Adrenal gland (tissue), 5 donors: ENCODE results near the gene HLF.

Experiments
- POLR2A ChIP-seq, 2 donors: fragments of 450-650 bp; IDR thresholded peaks; one replicate each; pipeline ENCODE4 v1.6.1; 2017; ENCODE audit warnings: antibody characterized with exemption in 2 of 2, mild to moderate bottlenecking in 2 of 2, moderate library complexity in 1 of 2
- TF ChIP-seq, protein P1 (sequence below), 6 experiments: fragments of 450-650 bp in 4 of 6; fragments of 200-600 bp in 2 of 6; sonication (generic) in 1 of 6; IDR thresholded peaks; 1 replicate in 5 of 6; 2 replicates in 1 of 6; pipeline versions ENCODE4 v1.5.1 to v1.8.0; 2016 to 2021; ENCODE audit warnings: antibody characterized with exemption in 6 of 6, mild to moderate bottlenecking in 2 of 6, moderate library complexity in 1 of 6
- donor health status: DM: no; HTN: no; CAD: no.

DNA sequence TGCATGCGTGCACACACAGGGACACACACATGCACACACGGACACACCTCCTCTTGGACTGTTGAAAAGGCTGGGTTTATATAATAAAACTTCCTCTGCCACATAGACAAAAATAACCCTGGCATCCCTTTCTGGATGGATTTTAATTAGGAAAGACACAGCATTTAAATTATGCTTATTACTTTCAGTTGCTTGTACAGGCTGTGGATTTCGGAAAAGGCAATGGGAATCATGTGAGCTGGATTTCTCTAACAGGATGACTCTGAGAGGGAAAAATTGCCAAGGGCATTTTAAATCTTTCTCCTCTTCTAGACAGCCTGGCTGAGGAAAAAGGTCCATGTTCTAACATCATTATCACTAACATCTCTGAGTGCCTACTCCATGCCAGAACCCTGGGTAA, 75.9 kb downstream of the HLF start:
- TF ChIP-seq, protein P1, sequence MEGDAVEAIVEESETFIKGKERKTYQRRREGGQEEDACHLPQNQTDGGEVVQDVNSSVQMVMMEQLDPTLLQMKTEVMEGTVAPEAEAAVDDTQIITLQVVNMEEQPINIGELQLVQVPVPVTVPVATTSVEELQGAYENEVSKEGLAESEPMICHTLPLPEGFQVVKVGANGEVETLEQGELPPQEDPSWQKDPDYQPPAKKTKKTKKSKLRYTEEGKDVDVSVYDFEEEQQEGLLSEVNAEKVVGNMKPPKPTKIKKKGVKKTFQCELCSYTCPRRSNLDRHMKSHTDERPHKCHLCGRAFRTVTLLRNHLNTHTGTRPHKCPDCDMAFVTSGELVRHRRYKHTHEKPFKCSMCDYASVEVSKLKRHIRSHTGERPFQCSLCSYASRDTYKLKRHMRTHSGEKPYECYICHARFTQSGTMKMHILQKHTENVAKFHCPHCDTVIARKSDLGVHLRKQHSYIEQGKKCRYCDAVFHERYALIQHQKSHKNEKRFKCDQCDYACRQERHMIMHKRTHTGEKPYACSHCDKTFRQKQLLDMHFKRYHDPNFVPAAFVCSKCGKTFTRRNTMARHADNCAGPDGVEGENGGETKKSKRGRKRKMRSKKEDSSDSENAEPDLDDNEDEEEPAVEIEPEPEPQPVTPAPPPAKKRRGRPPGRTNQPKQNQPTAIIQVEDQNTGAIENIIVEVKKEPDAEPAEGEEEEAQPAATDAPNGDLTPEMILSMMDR (IDR thresholded peaks at IDR 0.05): no peak
- no peak for TF ChIP-seq POLR2A (IDR thresholded peaks at IDR 0.05)
